Tibial nerve (tissue), 3 donors: ENCODE data around the gene RNF141.

Experiments
- POLR2A ChIP-seq, 2 donors: fragments of 450-650 bp; IDR thresholded peaks; one replicate each; pipeline ENCODE4 v1.6.1; 2017; ENCODE audit warnings: antibody characterized with exemption in 2 of 2, mild to moderate bottlenecking in 2 of 2, moderate library complexity in 2 of 2
- TF ChIP-seq, protein P1 (sequence below), 5 experiments: fragments of 200-600 bp in 3 of 5; fragments of 450-650 bp in 2 of 5; sonication (generic) in 3 of 5; IDR thresholded peaks; one replicate each; pipeline ENCODE4 v1.5.1; 2016 to 2019; ENCODE audit warnings: antibody characterized with exemption in 5 of 5, mild to moderate bottlenecking in 3 of 5, moderate library complexity in 2 of 5

GRCh38 chr11:10528121-10528520, 12.9 kb downstream of the RNF141 start:
- TF ChIP-seq, protein P1, sequence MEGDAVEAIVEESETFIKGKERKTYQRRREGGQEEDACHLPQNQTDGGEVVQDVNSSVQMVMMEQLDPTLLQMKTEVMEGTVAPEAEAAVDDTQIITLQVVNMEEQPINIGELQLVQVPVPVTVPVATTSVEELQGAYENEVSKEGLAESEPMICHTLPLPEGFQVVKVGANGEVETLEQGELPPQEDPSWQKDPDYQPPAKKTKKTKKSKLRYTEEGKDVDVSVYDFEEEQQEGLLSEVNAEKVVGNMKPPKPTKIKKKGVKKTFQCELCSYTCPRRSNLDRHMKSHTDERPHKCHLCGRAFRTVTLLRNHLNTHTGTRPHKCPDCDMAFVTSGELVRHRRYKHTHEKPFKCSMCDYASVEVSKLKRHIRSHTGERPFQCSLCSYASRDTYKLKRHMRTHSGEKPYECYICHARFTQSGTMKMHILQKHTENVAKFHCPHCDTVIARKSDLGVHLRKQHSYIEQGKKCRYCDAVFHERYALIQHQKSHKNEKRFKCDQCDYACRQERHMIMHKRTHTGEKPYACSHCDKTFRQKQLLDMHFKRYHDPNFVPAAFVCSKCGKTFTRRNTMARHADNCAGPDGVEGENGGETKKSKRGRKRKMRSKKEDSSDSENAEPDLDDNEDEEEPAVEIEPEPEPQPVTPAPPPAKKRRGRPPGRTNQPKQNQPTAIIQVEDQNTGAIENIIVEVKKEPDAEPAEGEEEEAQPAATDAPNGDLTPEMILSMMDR (IDR thresholded peaks at IDR 0.05): no peak
- TF ChIP-seq POLR2A (IDR thresholded peaks at IDR 0.05): no peak
